ENCODE data around the gene ARFRP1. TPM values are rescaled to one million over a fixed set of nuclear protein-coding genes. Genes with fewer than 3 reads are reported as not detected.

ARFRP1 gene
- total and polyA plus RNA-seq, 9 donors: 26.2 to 33.0 (median 31.4) TPM

- Histone ChIP-seq H3K4me3 (ENCODE audit: low read length) (no peak overlapping the region), H3K9me3 (replicated peaks; ENCODE audit: control insufficient read depth, low read depth, low read length) (peaks cover 11% of the 10 kb centered on the region), H3K27ac (ENCODE audit: low read length) (no peak overlapping the region), H3K27me3 (ENCODE audit: control insufficient read depth, insufficient read depth, low read length) (no peaks in the 10 kb centered on the region), H3K4me1 (ENCODE audit: control insufficient read depth, insufficient read depth, low read length) (peaks cover 16% of the 10 kb centered on the region), H3K36me3 (ENCODE audit: control insufficient read depth, insufficient read depth, low read length) (peaks cover 43% of the 10 kb centered on the region)
- 82% methylated on average over 10 of the region's 12 CpGs for WGBS (ENCODE audit: insufficient coverage)
- no peak for DNase-seq
These were observed 3.4 kb upstream of the ARFRP1 start for GRCh38 chr20:63711085-63711645.

GRCh38 chr20:63709149-63709527 is 1.4 kb upstream of the ARFRP1 start:
- H3K27ac ChIP-seq (ENCODE audit: low read length): no peak overlapping the region
- no peak for DNase-seq
- peaks cover 56% of the 10 kb centered on the region for H3K36me3 ChIP-seq (ENCODE audit: control insufficient read depth, insufficient read depth, low read length)
- H3K4me1 ChIP-seq (ENCODE audit: control insufficient read depth, insufficient read depth, low read length): peaks cover 18% of the 10 kb centered on the region
- no peak overlapping the region for H3K4me3 ChIP-seq (ENCODE audit: low read length)
- no peaks in the 10 kb centered on the region for H3K9me3 ChIP-seq (replicated peaks; ENCODE audit: control insufficient read depth, low read depth, low read length)
- WGBS (ENCODE audit: insufficient coverage): 84% methylated on average over 12 of the region's 17 CpGs
- H3K27me3 ChIP-seq (ENCODE audit: control insufficient read depth, insufficient read depth, low read length): no peaks in the 10 kb centered on the region

- Histone ChIP-seq H3K27me3 (ENCODE audit: control insufficient read depth, insufficient read depth, low read length) (no peaks in the 10 kb centered on the region), H3K36me3 (ENCODE audit: control insufficient read depth, insufficient read depth, low read length) (peaks cover 60% of the 10 kb centered on the region), H3K4me3 (ENCODE audit: low read length) (peak overlapping the region; percentile 82), H3K9me3 (replicated peaks; ENCODE audit: control insufficient read depth, low read depth, low read length) (no peaks in the 10 kb centered on the region), H3K4me1 (ENCODE audit: control insufficient read depth, insufficient read depth, low read length) (peaks cover 18% of the 10 kb centered on the region), H3K27ac (ENCODE audit: low read length) (peak overlapping the region; percentile 21)
- peak; percentile 22 for DNase-seq
- 18% methylated on average over 61 of the region's 67 CpGs for WGBS (ENCODE audit: insufficient coverage)
These were observed 749 bp upstream of the ARFRP1 start for GRCh38 chr20:63708301-63709148.

GRCh38 chr20:63706852-63707557 is 771 bp downstream of the ARFRP1 start:
- peak; percentile 39 for DNase-seq
- Histone ChIP-seq H3K4me1 (ENCODE audit: control insufficient read depth, insufficient read depth, low read length) (peaks cover 18% of the 10 kb centered on the region), H3K27me3 (ENCODE audit: control insufficient read depth, insufficient read depth, low read length) (no peaks in the 10 kb centered on the region), H3K9me3 (replicated peaks; ENCODE audit: control insufficient read depth, low read depth, low read length) (no peaks in the 10 kb centered on the region), H3K4me3 (ENCODE audit: low read length) (peak overlapping the region; percentile 82), H3K27ac (ENCODE audit: low read length) (peak overlapping the region; percentile 72), H3K36me3 (ENCODE audit: control insufficient read depth, insufficient read depth, low read length) (peaks cover 59% of the 10 kb centered on the region)
- WGBS (ENCODE audit: insufficient coverage): 3% methylated on average over 56 of the region's 56 CpGs

- peaks cover 18% of the 10 kb centered on the region for H3K4me1 ChIP-seq (ENCODE audit: control insufficient read depth, insufficient read depth, low read length)
- DNase-seq: no peak
- H3K27ac ChIP-seq (ENCODE audit: low read length): no peak overlapping the region
- no peaks in the 10 kb centered on the region for H3K9me3 ChIP-seq (replicated peaks; ENCODE audit: control insufficient read depth, low read depth, low read length)
- WGBS (ENCODE audit: insufficient coverage): 85% methylated on average over 6 of the region's 12 CpGs
- H3K36me3 ChIP-seq (ENCODE audit: control insufficient read depth, insufficient read depth, low read length): peaks cover 57% of the 10 kb centered on the region
- peak overlapping the region; percentile 82 for H3K4me3 ChIP-seq (ENCODE audit: low read length)
- no peaks in the 10 kb centered on the region for H3K27me3 ChIP-seq (ENCODE audit: control insufficient read depth, insufficient read depth, low read length)
These were observed 1.6 kb downstream of the ARFRP1 start for GRCh38 chr20:63706027-63706695.

GRCh38 chr20:63705232-63706026 is 2.3 kb downstream of the ARFRP1 start:
- DNase-seq: no peak
- Histone ChIP-seq H3K9me3 (replicated peaks; ENCODE audit: control insufficient read depth, low read depth, low read length) (no peaks in the 10 kb centered on the region), H3K27ac (ENCODE audit: low read length) (no peak overlapping the region), H3K27me3 (ENCODE audit: control insufficient read depth, insufficient read depth, low read length) (no peaks in the 10 kb centered on the region), H3K4me1 (ENCODE audit: control insufficient read depth, insufficient read depth, low read length) (peaks cover 18% of the 10 kb centered on the region), H3K4me3 (ENCODE audit: low read length) (no peak overlapping the region), H3K36me3 (ENCODE audit: control insufficient read depth, insufficient read depth, low read length) (peaks cover 53% of the 10 kb centered on the region)
- 91% methylated on average over 8 of the region's 8 CpGs for WGBS (ENCODE audit: insufficient coverage)

- 80% methylated on average over 6 of the region's 6 CpGs for WGBS (ENCODE audit: insufficient coverage)
- H3K27ac ChIP-seq (ENCODE audit: low read length): no peak overlapping the region
- no peak for DNase-seq
- H3K4me1 ChIP-seq (ENCODE audit: control insufficient read depth, insufficient read depth, low read length): peaks cover 23% of the 10 kb centered on the region
- H3K36me3 ChIP-seq (ENCODE audit: control insufficient read depth, insufficient read depth, low read length): peaks cover 51% of the 10 kb centered on the region
- H3K4me3 ChIP-seq (ENCODE audit: low read length): no peak overlapping the region
- H3K27me3 ChIP-seq (ENCODE audit: control insufficient read depth, insufficient read depth, low read length): no peaks in the 10 kb centered on the region
- H3K9me3 ChIP-seq (replicated peaks; ENCODE audit: control insufficient read depth, low read depth, low read length): no peaks in the 10 kb centered on the region
These were observed 3.0 kb downstream of the ARFRP1 start for GRCh38 chr20:63704749-63705117.

- Histone ChIP-seq H3K9me3 (replicated peaks; ENCODE audit: control insufficient read depth, low read depth, low read length) (no peaks in the 10 kb centered on the region), H3K27ac (ENCODE audit: low read length) (no peak overlapping the region), H3K27me3 (ENCODE audit: control insufficient read depth, insufficient read depth, low read length) (no peaks in the 10 kb centered on the region), H3K4me3 (ENCODE audit: low read length) (no peak overlapping the region), H3K36me3 (ENCODE audit: control insufficient read depth, insufficient read depth, low read length) (peaks cover 46% of the 10 kb centered on the region), H3K4me1 (ENCODE audit: control insufficient read depth, insufficient read depth, low read length) (peaks cover 29% of the 10 kb centered on the region)
- 90% methylated on average over 10 of the region's 11 CpGs for WGBS (ENCODE audit: insufficient coverage)
- peak; percentile 4 for DNase-seq
These were observed 3.6 kb downstream of the ARFRP1 start for GRCh38 chr20:63703976-63704748.

- Histone ChIP-seq H3K9me3 (replicated peaks; ENCODE audit: control insufficient read depth, low read depth, low read length) (no peaks in the 10 kb centered on the region), H3K4me3 (ENCODE audit: low read length) (no peak overlapping the region), H3K4me1 (ENCODE audit: control insufficient read depth, insufficient read depth, low read length) (peaks cover 29% of the 10 kb centered on the region), H3K27me3 (ENCODE audit: control insufficient read depth, insufficient read depth, low read length) (no peaks in the 10 kb centered on the region), H3K36me3 (ENCODE audit: control insufficient read depth, insufficient read depth, low read length) (peaks cover 42% of the 10 kb centered on the region), H3K27ac (ENCODE audit: low read length) (no peak overlapping the region)
- WGBS (ENCODE audit: insufficient coverage): 74% methylated on average over 8 of the region's 15 CpGs
- DNase-seq: no peak
These were observed 4.3 kb downstream of the ARFRP1 start for GRCh38 chr20:63703471-63703975.

All from muscle of leg (tissue), 11 donors.